Prostate gland (tissue), 2 donors: ENCODE results near the gene KCND2.

ENCODE experiments used
- POLR2A ChIP-seq: fragments of 450-650 bp; IDR thresholded peaks from one replicate; pipeline ENCODE4 v1.6.1; 2016; ENCODE audit warnings: antibody characterized with exemption, mild to moderate bottlenecking
- TF ChIP-seq, protein P1 (sequence below), 4 experiments: fragments of 200-600 bp in 2 of 4; fragments of 450-650 bp in 2 of 4; sonication (generic) in 2 of 4; IDR thresholded peaks; 1 replicate in 3 of 4; 2 replicates in 1 of 4; pipeline ENCODE4 v1.5.1; 2016 to 2019; ENCODE audit warnings: antibody characterized with exemption in 4 of 4, mild to moderate bottlenecking in 2 of 4, moderate library complexity in 2 of 4

DNA sequence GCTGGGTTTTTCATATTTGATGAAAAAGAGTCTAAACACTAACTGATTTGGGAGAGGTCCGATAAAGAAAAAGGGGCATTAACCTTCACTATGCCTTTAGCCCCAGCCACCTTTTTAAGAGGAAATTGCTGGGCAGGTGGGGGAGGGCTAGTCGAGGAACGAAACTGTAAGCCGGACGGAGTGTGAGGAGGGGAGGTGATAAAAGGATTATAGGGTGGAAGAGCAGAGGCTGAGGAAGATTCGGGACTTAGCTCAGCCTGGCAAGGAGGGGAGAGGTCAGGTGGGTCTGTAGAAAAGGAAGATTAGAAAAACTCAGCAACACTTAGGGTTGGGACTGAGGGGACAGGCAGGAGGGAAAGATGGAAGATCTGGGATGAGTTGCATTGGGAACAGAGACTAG is 508.0 kb downstream of the KCND2 start:
- TF ChIP-seq, protein P1, sequence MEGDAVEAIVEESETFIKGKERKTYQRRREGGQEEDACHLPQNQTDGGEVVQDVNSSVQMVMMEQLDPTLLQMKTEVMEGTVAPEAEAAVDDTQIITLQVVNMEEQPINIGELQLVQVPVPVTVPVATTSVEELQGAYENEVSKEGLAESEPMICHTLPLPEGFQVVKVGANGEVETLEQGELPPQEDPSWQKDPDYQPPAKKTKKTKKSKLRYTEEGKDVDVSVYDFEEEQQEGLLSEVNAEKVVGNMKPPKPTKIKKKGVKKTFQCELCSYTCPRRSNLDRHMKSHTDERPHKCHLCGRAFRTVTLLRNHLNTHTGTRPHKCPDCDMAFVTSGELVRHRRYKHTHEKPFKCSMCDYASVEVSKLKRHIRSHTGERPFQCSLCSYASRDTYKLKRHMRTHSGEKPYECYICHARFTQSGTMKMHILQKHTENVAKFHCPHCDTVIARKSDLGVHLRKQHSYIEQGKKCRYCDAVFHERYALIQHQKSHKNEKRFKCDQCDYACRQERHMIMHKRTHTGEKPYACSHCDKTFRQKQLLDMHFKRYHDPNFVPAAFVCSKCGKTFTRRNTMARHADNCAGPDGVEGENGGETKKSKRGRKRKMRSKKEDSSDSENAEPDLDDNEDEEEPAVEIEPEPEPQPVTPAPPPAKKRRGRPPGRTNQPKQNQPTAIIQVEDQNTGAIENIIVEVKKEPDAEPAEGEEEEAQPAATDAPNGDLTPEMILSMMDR (IDR thresholded peaks at IDR 0.05) = no peak
- no peak for TF ChIP-seq POLR2A
